Thyroid gland (tissue), 4 donors: ENCODE measurements around the gene ADAMTS16.

ENCODE experiments used
- POLR2A ChIP-seq, 2 donors: fragments of 450-650 bp; IDR thresholded peaks; one replicate each; pipeline ENCODE4 v1.6.1; 2017; ENCODE audit warnings: antibody characterized with exemption in 2 of 2, mild to moderate bottlenecking in 2 of 2, moderate library complexity in 1 of 2
- TF ChIP-seq, protein P1 (sequence below), 6 experiments: fragments of 200-600 bp in 3 of 6; fragments of 450-650 bp in 3 of 6; sonication (generic) in 3 of 6; IDR thresholded peaks; one replicate each; pipeline ENCODE4 v1.5.1; 2016 to 2019; ENCODE audit warnings: antibody characterized with exemption in 6 of 6, mild to moderate bottlenecking in 2 of 6, inconsistent platforms in 1 of 6, moderate library complexity in 1 of 6

- TF ChIP-seq, protein P1, sequence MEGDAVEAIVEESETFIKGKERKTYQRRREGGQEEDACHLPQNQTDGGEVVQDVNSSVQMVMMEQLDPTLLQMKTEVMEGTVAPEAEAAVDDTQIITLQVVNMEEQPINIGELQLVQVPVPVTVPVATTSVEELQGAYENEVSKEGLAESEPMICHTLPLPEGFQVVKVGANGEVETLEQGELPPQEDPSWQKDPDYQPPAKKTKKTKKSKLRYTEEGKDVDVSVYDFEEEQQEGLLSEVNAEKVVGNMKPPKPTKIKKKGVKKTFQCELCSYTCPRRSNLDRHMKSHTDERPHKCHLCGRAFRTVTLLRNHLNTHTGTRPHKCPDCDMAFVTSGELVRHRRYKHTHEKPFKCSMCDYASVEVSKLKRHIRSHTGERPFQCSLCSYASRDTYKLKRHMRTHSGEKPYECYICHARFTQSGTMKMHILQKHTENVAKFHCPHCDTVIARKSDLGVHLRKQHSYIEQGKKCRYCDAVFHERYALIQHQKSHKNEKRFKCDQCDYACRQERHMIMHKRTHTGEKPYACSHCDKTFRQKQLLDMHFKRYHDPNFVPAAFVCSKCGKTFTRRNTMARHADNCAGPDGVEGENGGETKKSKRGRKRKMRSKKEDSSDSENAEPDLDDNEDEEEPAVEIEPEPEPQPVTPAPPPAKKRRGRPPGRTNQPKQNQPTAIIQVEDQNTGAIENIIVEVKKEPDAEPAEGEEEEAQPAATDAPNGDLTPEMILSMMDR (IDR thresholded peaks at IDR 0.05): no peak
- TF ChIP-seq POLR2A (IDR thresholded peaks at IDR 0.05): no peak
Measured at GRCh38 chr5:5288201-5288600, 148.1 kb downstream of the ADAMTS16 start.
